Ascending aorta (tissue), 2 donors: ENCODE results near the gene JUND. TPM values are rescaled to one million over a fixed set of nuclear protein-coding genes. Genes with fewer than 3 reads are reported as not detected.
"Not testable (repeated sequence)": the region's sequence is repeated elsewhere in the genome, so short reads cannot be mapped to it uniquely, and the experiment has no call there.

Source experiments
- DNase-seq, 2 donors: peaks; one replicate each; pipeline ENCODE4 v3.0.0-alpha.2; 2019; ENCODE audit warnings: low spot score in 2 of 2
- H3K27ac ChIP-seq, 2 donors: fragments of 200-600 bp; sonication (generic); one replicate each; pipeline ENCODE4 v1.5.1; 2016 to 2017; ENCODE audit warnings: mild to moderate bottlenecking in 1 of 2
- H3K27me3 ChIP-seq: fragments of 200-600 bp; sonication (generic); one replicate; pipeline ENCODE4 v1.5.1; 2017
- H3K36me3 ChIP-seq, 2 donors: fragments of 200-600 bp; sonication (generic); one replicate each; pipeline ENCODE4 v1.5.1; 2016
- H3K4me1 ChIP-seq, 2 donors: fragments of 200-600 bp; sonication (generic); one replicate each; pipeline ENCODE4 v1.5.1; 2016 to 2017; ENCODE audit warnings: mild to moderate bottlenecking in 1 of 2
- H3K4me3 ChIP-seq, 2 donors: fragments of 200-600 bp; sonication (generic); one replicate each; pipeline ENCODE4 v1.5.1; 2016 to 2017; ENCODE audit warnings: mild to moderate bottlenecking in 1 of 2
- H3K9me3 ChIP-seq, 2 donors: fragments of 200-600 bp; sonication (generic); one replicate each; pipeline ENCODE4 v1.5.1; 2016
- CTCF ChIP-seq, 3 experiments: fragments of 200-600 bp in 2 of 3; fragments of 450-650 bp in 1 of 3; sonication (generic) in 2 of 3; IDR thresholded peaks; one replicate each; pipeline ENCODE4 v1.5.1; 2016 to 2019; ENCODE audit warnings: antibody characterized with exemption in 3 of 3, mild to moderate bottlenecking in 1 of 3, moderate library complexity in 1 of 3
- intact Hi-C: fragments of 100-400 bp; cut with DNase I; formaldehyde crosslinking; loops from one replicate; pipeline ENCODE4 v1.15.1; 2023
- total RNA-seq: library from RNA; depleted of rRNA; stranded (reverse); fragments of >200 nt; gene quantifications from one replicate; pipeline ENCODE4 v1.1.0, GENCODE V29; 2016

JUND gene
- 3,570 TPM for total RNA-seq

GRCh38 chr19:18281082-18282020, at the start of gene JUND:
JUND (minus strand) TSS chr19:18281622; CDS start chr19:18281484, 138 bp downstream.
- Histone ChIP-seq H3K4me3 (peak within 1 kb of the TSS; percentile 92 to 100), H3K27ac (peak within 1 kb of the TSS; percentile 99 to 100), H3K36me3 (peaks cover 13 to 29% of the 10 kb centered on the region in 2 donors), H3K4me1 (peaks cover 15 to 36% of the 10 kb centered on the region in 2 donors), H3K9me3 (no peaks in the 10 kb centered on the region), H3K27me3 (no peaks in the 10 kb centered on the region)
- peak in 1 of 3 experiments; percentile 27 for TF ChIP-seq CTCF (IDR thresholded peaks at IDR 0.05)
- intact Hi-C loops, result loop anchor here (1.0 kb wide), 3 partner anchors 11 to 47 kb away; no protein-coding TSS in a partner anchor
- DNase-seq, result peak; percentile 96 to 99

GRCh38 chr19:18330868-18331267, 49.4 kb upstream of the JUND start:
- Histone ChIP-seq H3K27me3 (no peaks in the 10 kb centered on the region), H3K36me3 (no peaks in the 10 kb centered on the region), H3K9me3 (no peaks in the 10 kb centered on the region), H3K4me3 (no peak overlapping the region), H3K4me1 (peaks cover 0 to 11% of the 10 kb centered on the region in 2 donors), H3K27ac (no peak overlapping the region)
- no peak for TF ChIP-seq CTCF (IDR thresholded peaks at IDR 0.05)
- DNase-seq, result no peak
- intact Hi-C loops, result no loop called here

- no peak for TF ChIP-seq CTCF (IDR thresholded peaks at IDR 0.05)
- H3K9me3 ChIP-seq, result no peaks in the 10 kb centered on the region
- DNase-seq, result no peak
- intact Hi-C loops, result loop anchor here (5.0 kb wide), 1 partner anchor 137 kb away; the partner anchor contains the start of gene MPV17L2
- H3K36me3 ChIP-seq, result no peaks in the 10 kb centered on the region
- no peaks in the 10 kb centered on the region for H3K27me3 ChIP-seq
- peak overlapping the region; percentile 28 to 50 for H3K27ac ChIP-seq
- peaks cover 0 to 14% of the 10 kb centered on the region in 2 donors for H3K4me1 ChIP-seq
- H3K4me3 ChIP-seq, result peak overlapping the region; percentile 18 to 41
These were observed 47.6 kb upstream of the JUND start for GRCh38 chr19:18329035-18329376.

- H3K27ac ChIP-seq, result peak overlapping the region; percentile 28 to 50
- intact Hi-C loops, result loop anchor here (1.0 to 5.0 kb wide), 2 partner anchors 46 to 136 kb away; partner anchors contain the start of gene MPV17L2
- no peaks in the 10 kb centered on the region for H3K9me3 ChIP-seq
- H3K4me1 ChIP-seq, result peaks cover 0 to 19% of the 10 kb centered on the region in 2 donors
- peak; percentile 88 to 96 (median 92) for TF ChIP-seq CTCF (IDR thresholded peaks at IDR 0.05)
- DNase-seq, result peak; percentile 79 to 97
- H3K27me3 ChIP-seq, result no peaks in the 10 kb centered on the region
- no peaks in the 10 kb centered on the region for H3K36me3 ChIP-seq
- H3K4me3 ChIP-seq, result peak overlapping the region; percentile 18 to 41
These were observed 47.1 kb upstream of the JUND start for GRCh38 chr19:18328340-18329034.

- no peaks in the 10 kb centered on the region for H3K27me3 ChIP-seq
- no peak for TF ChIP-seq CTCF (IDR thresholded peaks at IDR 0.05)
- H3K4me3 ChIP-seq, result no peak overlapping the region
- H3K36me3 ChIP-seq, result no peaks in the 10 kb centered on the region
- peaks cover 4 to 28% of the 10 kb centered on the region in 2 donors for H3K4me1 ChIP-seq
- H3K27ac ChIP-seq, result no peak overlapping the region
- no peak for DNase-seq
- H3K9me3 ChIP-seq, result no peaks in the 10 kb centered on the region
- intact Hi-C loops, result loop anchor here (5.0 kb wide), 1 partner anchor 134 kb away; the partner anchor contains the start of gene MPV17L2
These were observed 45.4 kb upstream of the JUND start for GRCh38 chr19:18326772-18327171.

- H3K9me3 ChIP-seq, intact Hi-C loops, H3K27me3 ChIP-seq, DNase-seq, H3K4me3 ChIP-seq, H3K36me3 ChIP-seq: not testable (repeated sequence)
- peaks cover 4 to 27% of the 10 kb centered on the region in 2 donors for H3K4me1 ChIP-seq
- H3K27ac ChIP-seq, result peak overlapping the region in 1 of 2 donors; percentile 89
These were observed 42.9 kb upstream of the JUND start for GRCh38 chr19:18324373-18324731.
